C4-2B (cell line): ENCODE measurements around the gene FBXO21.

ENCODE experiments used
- ZFX ChIP-seq: fragments of 450-650 bp; IDR thresholded peaks from 2 replicates; pipeline ENCODE4 v1.6.1; 2017
- TF ChIP-seq, protein P1 (sequence below): fragments of 450-650 bp; conservative IDR thresholded peaks from 2 replicates; pipeline ENCODE4 v1.5.1; 2017; ENCODE audit warnings: mild to moderate bottlenecking

DNA sequence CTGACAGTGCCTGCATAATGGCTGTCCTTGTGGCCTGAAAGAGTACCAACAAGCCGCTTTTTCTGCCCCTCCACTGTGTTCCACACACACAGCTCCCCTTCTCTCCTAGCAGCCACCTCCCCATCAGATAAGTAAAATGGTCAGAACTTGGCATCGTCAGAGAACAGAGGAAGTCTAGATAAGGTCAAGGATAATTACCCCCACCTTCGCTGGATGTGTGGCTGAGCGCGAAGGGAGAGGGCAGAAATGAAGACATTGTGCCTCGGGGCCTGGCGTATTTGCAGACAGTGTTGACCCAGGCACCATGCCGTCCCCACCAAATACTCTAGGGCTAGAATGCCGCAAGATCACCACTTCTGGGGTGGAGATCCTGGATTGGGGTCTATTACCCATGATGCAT, 30.6 kb downstream of the FBXO21 start:
- no peak for TF ChIP-seq ZFX
- TF ChIP-seq, protein P1, sequence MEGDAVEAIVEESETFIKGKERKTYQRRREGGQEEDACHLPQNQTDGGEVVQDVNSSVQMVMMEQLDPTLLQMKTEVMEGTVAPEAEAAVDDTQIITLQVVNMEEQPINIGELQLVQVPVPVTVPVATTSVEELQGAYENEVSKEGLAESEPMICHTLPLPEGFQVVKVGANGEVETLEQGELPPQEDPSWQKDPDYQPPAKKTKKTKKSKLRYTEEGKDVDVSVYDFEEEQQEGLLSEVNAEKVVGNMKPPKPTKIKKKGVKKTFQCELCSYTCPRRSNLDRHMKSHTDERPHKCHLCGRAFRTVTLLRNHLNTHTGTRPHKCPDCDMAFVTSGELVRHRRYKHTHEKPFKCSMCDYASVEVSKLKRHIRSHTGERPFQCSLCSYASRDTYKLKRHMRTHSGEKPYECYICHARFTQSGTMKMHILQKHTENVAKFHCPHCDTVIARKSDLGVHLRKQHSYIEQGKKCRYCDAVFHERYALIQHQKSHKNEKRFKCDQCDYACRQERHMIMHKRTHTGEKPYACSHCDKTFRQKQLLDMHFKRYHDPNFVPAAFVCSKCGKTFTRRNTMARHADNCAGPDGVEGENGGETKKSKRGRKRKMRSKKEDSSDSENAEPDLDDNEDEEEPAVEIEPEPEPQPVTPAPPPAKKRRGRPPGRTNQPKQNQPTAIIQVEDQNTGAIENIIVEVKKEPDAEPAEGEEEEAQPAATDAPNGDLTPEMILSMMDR = no peak
